NCI-H524 (cell line): ENCODE results near the gene SEMA5B.

ENCODE experiments used
- DNase-seq, 2 experiments: peaks; one replicate each; lab custom pipeline; 2025; lab: John Stamatoyannopoulos, UW

Gene SEMA5B

DNA sequence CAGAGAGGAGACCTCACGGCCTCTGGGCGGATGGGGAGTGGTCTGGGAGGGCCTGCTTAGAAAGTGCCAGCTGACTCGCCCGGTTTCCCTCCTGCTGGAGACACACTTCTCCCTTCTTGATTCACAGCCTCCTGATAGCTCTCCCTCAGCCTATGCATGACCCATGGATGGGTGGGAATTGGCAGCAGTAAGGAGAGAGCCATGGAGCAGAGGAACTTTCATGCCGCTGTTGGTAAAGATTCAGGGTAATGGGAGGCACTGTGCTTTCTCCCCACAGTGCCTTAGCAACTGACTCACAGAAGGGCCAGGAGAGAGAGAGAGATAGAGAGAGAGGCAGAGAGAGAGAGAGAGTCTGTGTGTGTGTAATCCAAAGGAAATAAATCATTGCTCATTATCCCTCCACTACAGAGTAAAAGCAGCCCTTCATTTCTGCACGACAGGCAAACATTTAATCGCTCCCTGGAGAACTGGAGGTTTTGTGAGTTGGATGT, 82.8 kb downstream of the SEMA5B start:
- peak in 1 of 2 experiments; percentile 35 for DNase-seq

DNA sequence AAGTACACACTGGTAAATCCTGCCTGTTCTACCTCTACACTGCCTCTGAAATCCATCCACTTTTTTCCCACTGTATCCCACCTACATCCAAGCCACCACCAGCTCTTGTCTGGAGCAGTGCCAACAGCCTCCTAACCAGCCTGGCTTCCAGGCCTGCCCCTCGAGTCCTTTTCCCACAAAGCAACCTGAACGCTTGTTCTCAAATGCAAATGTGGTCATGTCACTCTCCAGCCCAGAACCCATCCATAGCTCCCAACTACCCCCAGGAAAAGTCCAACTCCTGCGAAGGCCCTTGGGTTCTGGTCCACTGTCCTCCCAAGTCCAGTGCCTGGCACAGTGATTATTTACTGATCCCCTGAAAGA, 83.8 kb downstream of the SEMA5B start:
- DNase-seq, result peak in 1 of 2 experiments; percentile 44

DNA sequence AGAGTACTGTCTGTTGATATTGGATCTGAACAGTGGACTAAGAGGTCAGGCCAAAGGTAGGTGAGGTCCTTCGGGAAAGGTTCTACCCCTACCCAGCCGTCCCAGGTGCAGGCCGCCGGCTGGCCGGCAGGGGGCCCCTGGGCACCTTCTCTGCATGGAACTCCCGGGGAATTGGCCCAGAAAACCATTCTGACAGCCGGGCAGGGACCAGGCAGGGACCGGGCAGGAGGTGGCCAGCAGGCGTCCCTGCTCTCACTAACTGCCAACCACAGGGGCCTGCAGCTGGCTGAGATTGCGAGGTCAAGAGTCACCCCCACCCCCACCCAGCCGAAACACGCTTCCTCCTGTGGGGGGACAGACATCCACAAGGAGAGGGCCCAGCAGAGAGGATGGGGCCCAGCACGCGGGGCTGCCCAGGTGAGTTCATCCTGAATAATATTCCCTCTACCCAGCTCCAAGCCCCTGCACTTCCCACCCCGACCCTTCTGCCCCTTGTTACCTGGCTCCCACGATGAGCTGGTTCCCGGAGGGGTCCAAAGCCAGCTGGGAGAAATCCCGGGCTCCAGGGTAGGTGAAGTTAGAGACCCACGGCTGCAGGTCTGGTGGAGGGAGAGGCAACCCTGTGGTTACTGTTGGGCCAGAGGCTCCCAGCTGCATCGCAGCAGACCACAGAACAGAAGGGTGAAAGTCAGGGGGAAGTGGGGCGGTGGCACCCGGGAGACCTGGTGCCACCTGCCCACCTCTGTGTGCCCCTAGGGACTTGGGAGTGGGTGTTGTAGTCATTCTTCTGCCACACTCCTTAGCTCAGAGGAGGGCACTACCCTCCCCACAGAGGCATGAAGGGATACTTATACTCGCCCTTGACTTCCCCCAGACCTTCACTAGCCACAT, 84.4 kb downstream of the SEMA5B start:
- DNase-seq, result peak; percentile 83 to 89

DNA sequence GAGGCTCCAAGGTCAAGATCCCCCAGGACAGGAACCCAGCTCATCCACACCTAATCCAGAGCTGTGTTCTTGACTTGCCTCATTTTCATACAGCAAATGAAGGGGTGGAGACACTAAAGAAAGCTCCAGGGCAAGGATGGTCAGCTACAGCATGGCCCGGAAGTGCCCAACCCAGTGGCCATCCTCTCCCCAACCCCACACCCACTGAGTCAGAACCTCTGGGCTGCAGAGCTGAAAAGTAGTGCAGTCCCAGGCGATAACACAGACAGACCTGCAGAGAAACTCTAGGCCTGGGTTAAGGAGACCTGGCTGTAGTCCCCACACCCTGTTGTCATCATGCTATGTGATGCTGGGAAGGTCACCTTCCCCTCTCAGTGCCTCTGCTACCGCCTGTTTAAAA, 85.3 kb downstream of the SEMA5B start:
- no peak for DNase-seq

DNA sequence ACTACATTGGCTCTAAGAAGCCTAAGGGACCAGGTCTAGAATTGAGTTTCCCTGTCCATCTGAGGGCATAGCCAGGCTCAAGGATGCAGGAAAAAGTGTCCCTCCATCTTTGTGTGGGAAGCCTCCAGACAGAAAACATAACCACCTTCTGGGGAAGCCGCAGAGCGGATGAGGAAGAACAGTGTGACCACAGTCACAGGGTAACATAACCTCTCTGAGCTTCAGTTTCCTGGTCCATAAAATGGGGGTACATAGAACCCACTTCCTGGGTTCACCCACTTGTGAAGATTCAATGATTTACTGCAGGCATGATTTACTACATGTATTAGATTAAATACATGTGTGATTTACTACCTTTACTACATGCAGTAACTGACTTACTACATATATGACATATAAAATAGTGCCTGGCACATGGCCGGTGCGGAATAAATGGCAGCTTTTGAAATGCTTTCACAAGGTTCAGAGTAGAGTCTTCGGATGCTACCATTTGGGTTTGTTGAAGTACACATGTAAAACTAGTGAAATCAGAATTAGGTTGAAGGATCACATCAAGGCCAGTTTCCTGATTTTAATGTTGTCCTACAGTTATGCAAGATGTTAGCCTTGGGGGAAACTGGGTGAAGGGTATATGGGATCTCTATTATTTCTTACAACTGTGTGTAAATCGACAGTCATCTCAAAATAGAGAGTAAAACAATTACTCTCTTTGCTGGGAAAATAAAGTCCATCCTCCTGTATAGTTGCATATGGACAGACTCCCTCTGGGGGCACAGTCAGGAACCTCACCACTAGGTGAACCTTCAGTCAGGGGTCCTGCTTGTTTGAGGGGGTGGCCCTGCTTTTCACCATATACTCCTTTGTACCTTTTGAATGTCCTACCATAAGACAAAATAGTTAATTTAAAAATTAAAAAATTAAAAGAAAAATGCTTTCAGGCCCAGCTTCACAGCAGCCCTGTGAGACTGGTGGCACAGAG, 86.0 kb downstream of the SEMA5B start:
- peak in 1 of 2 experiments; percentile 40 for DNase-seq

DNA sequence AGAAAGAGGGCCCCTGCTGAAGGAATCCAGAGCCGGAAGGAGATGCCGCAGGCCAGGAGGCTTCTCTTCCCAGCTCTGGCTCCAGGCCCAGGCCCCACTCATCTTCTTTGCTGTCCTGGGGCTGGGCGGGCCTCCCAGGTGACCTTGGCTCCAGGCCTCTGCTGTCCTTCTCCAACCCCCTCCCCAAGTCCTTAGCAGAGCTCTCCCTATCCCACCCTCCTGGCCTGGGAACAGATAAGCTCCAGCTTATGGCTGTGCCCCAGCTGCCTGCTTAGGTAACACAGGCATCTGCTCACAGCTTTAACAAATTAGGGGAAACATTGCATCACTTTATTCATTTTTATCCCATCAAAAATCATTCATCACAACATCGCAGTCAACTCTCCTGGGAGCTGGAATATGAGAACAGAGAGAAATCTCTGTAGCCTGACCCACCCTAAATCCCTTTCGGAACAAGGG, 86.9 kb downstream of the SEMA5B start:
- DNase-seq, result peak in 1 of 2 experiments; percentile 67

DNA sequence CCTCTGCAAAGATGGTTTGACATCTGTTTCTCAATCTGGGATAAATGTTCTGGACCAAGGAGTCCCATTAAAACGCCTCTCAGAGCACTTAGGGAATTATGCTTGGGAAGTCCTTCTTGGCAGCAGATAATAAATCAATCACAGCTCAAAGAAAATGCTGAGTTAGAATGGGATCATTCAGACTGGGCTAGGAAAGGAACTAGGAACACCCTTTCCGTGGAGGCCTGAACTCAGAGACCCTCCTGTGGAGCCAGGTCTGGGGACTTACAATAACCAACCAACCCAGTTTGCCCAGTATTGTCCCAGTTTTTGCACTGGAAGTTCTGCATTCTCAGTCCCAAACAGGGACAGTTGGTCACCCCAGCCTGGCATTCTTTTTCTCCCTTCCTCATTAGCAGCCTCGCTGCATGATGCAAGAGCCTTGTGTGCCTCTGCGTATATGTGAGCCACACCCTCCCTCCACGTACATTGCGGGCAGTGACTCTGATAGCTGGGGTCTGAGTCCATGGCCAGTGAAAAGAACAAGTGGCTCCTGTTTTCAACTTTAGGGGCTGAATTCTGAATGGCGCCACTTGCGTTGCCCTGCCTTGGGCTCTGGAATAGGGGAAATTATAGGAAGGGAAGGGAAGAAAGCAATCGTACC, 88.7 kb downstream of the SEMA5B start:
- DNase-seq, result peak in 1 of 2 experiments; percentile 19

DNA sequence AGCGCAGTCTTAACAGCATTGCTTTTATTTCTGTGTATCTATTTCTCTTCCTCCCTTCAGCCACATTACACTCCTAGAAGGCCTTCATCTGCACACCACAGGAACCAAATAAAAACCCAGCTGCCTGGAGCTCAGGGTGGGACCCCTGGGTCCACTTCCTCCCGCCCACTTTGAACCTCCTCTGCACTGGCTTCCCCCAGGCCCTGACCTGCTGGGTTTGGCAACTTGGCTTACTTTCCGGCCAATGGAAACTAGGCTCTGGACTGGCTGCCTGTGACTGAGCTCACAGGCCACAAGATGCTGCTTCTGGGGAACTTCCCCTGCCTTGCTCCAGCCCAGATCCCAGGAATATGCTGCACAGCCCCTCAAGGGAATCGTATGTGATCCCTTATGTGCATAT, 89.8 kb downstream of the SEMA5B start:
- DNase-seq, result no peak

DNA sequence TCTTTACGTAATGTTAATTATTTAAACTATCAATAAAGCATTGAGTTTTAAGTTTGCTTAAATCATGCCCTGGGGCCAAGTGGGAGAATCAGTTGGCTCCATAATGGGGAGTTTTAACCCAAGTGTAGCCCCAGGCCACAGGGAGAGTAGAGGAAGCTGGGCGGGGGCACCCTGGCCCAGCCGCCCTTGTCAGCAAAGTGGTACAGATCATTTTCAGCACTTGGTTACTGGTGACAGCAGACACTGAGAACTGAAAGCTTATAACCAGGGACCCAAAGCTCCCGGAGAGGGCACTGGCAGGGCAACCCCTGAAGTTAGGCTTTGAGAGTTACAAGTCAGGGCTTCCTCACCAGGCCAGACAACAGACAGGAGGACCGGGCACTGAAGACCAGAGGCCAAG, 90.6 kb downstream of the SEMA5B start:
- no peak for DNase-seq

DNA sequence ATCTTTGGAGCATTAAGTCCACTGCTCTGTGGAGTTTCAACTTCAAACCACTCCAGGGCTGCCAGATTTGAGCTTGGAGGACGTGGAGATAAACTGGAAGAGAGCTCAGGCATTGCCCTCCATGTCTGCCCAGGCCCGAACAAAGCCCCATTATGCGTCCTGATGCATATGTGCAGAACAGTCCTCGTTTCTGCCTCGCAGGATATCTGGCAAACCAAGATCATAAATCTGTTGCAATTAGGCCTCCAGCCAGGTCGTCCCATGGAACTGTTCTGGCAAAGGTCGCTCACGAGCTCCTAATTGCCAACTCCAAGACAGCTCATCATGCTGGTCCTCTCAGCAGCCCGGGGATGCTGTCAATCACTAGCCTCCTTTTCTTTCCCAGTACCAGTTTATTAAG, 91.2 kb downstream of the SEMA5B start:
- no peak for DNase-seq

DNA sequence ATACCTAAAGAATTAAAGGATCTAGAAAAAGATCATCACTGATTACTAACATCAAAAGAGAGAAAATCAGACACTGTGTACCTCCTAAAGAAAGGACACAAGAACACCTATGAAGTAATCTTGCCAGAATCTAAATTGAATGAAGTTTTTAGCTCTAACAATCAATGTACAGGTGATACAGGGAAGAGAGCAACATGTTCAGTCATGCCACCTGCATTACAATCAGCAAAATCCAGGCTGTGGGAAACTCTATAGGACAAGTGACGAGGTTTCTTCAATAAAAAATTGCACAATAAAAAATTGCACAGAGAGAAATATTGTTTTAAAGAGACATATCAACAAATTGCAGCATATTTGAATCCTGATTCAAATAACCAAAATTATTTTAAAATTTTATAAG, 93.3 kb downstream of the SEMA5B start:
- DNase-seq, result no peak

DNA sequence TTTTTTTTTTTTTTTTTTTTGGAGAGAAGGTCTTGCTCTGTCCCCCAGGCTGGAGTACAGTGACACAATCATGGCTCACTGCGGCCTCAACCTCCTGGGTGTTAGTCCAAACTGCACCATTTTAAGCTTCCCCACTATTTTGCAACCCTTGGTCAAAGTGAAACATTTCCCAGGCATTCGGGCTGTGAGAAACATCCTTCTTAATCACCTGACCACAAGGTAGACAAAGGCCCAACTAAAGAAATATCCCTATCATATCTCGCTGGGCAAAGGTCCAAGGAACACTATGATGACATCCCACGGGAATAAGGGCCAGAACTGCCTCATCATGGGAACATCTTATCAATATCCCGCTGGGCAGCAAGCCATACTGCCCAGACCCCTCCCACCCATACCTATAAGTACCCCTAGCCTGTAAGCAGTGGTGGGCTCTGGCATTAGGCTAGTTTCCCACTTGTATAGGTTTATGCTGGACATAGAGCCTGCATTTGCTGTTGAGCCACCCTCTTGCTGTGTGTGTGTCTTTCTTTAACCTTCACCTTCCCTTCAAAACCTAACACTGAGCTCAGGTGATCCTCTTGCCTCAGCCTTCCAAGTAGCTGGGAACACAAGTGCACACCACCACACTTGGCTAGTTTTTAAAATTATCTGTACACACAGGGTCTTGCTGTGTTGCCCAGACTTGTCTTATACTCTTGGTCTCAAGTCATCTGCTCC, 95.2 kb downstream of the SEMA5B start:
- no peak for DNase-seq

DNA sequence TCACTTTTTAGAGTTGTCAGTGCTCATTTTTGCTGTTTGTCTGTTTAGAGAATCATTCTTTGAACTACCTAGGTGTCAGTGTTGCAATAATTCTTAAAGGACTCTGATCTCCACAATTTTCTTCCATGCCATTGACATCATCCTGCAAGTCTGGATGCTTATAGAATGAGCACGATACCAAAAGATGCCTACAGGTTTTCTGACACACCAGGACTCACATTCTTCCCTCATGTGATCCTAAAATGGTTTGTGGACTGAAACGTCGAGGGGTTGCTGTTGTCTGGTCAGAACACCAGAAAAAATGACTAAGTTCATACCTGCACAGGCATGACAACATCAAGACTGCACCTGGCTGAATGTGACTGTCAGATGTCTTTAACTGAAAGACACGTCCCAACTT, 95.9 kb downstream of the SEMA5B start:
- DNase-seq, result no peak

DNA sequence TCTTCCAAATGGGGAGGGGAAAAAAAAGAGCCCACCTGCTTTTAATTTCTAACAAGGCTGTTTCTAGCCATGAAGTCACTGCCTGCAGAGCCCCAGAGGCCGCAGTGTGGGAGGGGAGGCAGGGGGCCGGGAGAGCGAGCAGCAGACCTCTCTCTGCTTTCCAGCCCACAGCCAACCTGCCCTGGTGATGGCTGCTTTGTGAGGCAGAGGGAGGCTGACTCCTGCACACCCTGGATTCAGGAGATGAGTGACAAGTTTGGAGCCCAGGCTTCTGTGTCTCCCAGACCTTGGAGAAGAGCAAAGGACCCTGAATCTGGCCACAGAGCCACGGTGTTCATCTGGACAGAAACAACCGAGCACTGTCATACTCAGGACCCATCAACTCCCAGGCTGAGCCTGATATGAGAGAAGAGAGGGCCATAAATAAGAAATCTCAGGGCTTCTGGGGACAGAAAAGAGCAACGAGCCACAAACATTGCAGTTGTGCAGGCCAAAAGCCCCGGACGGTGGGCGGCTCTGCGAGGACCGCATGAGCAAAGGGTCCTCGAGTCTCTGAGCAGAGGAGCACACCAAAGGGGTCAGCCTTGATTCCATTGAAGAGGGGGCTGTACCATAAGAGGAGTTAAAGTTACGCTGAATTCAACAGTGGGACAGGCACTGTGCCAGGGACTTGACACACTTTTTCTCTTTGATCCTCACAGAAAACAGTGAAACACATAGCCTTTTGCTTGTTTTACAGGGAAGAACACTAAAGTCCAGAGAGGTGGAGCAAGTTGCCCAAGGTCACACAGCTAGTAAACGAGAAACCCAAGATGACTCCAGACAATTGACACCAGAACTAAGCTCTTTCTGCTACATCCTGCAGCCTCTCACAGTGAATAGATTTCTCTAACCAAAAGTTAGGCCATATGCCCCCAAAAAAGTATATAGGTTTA, 97.2 kb downstream of the SEMA5B start:
- no peak for DNase-seq

DNA sequence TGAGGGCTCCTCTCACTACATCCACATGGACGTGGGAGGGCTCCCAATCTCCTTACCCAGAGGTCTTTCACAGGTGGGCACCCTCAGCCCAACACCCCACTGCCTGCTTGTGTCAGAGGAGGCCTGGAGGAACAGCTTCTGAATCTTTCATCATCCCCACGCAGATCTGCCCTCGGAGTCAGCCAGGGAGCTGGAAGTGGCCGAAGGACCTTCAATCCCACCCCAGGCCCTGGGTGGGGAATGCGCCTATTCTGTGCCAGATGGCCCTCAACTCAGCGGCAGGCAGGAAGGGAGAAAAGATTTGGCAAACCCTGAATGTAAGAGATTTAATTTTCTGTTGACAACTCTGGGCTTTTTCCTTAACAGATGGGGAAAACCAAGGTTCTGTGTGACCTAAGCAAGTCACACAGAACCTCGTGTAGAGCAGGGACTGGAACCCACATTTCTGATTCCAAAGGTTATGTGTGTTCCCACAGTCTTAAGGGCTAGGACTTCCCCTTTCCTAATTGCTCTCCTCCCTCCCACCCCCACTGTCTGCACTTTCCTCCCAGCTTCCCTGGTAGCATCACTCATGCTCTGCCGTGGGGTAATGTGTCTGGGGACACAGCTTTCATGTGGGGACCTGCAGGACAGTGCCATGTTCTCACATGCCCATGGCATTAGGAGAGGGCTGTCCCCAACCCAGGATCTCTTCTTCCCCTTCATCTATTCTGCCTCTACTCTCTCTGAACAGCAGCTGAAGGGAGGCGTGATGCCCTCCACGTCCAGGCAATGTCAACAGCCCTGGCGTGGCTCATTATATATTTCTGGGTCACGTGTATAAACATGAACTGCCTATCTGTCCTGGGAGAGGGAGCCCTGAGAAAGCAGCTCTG, 98.1 kb downstream of the SEMA5B start:
- DNase-seq, result peak in 1 of 2 experiments; percentile 29

DNA sequence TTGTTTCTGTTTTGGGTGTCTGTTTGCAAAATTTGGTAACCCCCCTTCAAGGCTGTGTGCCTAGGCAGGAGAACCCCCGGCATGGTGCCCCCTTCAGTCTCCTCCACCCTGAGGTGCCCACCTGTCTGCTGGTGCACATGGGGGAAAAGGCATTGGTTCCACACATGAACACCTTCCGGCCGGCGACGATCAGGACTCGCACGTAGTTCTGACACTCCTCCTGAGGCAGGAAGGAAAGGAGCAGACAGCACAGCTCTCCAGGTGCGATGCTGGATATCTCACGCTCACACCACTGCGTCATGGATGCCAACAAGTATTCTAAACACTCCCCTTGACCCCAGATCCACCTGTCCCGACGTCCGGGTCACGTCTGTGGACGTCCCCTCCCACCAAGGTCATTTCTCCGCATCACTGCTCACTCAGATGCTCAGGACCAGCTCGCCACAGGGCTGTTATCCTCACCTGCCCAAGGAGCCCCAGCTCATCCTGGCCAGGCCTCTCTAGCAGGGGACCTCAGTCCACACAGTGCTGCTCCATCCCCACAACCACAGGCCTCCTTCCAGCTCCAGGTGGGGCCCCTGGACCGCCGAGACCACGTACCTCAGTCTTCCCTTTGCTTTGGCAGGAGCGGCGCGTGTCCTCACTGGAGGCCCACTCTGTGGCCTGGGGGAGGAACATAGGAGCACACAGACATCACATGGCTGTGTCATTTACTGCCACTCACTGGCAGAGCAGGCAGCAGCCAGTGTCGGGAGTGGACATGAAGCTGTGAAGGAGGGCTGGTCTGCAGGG, 99.0 kb downstream of the SEMA5B start:
- DNase-seq, result no peak

DNA sequence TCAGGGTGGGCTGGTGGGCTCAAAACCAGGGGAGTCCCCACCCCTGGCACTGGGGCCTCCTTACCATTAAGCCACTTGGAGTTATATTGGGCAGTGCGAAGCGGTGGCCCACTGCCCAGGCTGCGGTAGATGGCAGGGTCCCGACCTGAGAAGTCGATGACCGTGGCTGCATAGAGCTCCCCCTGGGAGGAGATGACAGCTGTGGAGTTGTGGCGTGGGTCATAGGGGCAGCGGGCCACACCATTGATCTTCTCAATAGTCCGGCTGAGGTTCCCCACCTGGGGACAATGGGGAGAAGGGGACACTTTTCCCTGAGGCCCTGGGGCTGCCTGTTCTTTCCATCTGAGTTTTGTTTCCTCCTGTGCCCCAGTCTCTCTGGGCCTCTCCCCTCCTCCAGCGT, 99.8 kb downstream of the SEMA5B start:
- DNase-seq, result no peak

DNA sequence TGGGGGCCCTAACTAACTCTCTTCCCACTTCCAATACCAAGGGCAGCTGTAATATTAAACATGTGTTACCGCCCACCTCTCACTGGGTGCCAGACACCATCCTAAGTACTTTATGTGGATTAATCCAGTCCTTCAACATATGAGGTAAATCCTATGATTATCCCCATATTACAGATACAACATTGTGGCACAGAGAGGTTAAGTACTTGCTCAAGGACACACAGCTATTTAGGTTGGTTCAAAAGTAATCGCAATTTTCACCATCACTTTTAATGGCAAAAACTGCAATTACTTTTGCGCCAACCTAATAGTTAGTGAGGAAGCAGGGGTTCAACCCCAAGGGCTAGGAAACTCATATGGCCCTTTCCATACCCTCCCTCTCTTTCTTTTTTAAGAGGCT, 100.8 kb downstream of the SEMA5B start:
- peak in 1 of 2 experiments; percentile 13 for DNase-seq
